AG09319 (cell line): ENCODE results near the gene EMX1.
A peak's percentile ranks its signal among the peaks of the same experiment; 100 is the strongest.

ENCODE experiments used
- DNase-seq: peaks from one replicate; pipeline ENCODE4 v3.0.0-alpha.2; 2010; ENCODE audit warnings: low read depth; ENCODE audit errors: extremely low read depth
- TF ChIP-seq, protein P1 (sequence below): IDR thresholded peaks from 2 replicates; pipeline ENCODE4 v1.5.1; 2011; ENCODE audit warnings: low read depth, mild to moderate bottlenecking, inconsistent platforms, low read length, moderate library complexity

Gene EMX1

DNA sequence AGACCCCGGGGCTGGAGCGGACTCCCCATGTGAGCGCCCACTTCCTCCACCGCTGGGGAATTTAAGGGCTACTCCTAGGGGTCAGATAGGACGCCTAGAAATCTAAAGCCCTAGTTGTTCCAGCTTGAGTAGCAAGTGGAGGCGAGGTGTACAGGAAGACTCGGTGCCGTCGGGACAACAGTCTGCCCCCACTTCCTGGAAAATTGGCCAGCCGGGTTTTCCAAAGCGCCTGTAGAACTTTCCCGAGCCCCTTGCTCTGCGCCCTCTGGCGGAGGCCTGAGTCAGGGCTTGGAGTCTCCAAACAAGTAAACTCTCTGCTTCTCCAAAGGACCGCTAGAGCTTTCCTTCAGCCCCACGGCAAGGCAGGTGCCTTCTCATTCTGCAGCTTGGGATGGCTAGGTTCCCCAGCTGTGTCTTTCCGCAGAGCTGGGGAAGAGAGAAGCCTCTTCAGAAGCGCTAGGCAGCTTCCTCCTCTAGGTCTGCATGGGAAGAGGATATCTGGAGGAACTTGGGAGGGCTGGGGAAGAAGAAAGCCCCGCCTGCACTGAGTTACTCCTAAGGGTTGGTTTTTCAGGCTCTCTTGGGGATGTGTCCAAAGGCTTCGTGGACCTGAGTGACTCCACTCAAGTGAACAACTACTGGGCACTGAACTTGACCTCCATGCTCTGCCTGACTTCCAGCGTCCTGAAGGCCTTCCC is 29.4 kb upstream of the EMX1 start:
- TF ChIP-seq, protein P1, sequence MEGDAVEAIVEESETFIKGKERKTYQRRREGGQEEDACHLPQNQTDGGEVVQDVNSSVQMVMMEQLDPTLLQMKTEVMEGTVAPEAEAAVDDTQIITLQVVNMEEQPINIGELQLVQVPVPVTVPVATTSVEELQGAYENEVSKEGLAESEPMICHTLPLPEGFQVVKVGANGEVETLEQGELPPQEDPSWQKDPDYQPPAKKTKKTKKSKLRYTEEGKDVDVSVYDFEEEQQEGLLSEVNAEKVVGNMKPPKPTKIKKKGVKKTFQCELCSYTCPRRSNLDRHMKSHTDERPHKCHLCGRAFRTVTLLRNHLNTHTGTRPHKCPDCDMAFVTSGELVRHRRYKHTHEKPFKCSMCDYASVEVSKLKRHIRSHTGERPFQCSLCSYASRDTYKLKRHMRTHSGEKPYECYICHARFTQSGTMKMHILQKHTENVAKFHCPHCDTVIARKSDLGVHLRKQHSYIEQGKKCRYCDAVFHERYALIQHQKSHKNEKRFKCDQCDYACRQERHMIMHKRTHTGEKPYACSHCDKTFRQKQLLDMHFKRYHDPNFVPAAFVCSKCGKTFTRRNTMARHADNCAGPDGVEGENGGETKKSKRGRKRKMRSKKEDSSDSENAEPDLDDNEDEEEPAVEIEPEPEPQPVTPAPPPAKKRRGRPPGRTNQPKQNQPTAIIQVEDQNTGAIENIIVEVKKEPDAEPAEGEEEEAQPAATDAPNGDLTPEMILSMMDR, result peak; percentile 100
- peak; percentile 64 for DNase-seq

DNA sequence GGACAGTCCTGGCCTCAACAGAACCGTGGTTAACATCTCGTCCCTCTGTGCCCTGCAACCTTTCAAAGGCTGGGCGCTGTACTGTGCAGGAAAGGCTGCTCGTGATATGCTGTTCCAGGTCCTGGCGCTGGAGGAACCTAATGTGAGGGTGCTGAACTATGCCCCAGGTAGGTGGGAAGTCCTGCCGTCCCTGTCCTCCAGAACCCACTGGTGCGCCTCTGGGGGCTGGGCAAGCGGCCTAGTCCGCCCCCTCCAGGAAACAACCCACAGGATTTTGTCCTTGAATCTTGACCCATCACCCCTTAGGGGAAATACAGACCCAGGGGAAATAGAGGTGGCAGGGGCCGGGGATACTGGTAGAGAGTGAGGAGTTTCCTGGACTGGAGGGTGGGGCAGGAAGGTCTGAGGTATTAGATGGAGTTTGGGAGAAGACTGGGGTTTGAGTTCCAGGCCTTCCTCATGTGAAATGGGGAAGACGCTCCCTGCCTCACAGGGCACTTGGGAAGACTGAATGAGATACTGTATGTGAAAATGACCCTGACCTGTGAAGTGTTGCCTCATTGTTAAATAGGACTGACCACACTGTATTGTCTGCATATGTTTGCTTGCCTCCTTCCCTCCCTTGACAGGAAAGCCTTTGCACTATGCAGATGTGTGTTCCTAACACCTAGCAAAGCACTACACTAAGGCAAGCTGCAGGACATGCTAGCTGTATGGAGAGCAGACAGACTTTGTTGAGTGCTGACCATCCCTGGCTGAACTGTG is 28.7 kb upstream of the EMX1 start:
- TF ChIP-seq, protein P1, result no peak; the same call in 1 of the 2 replicates
- no peak for DNase-seq

DNA sequence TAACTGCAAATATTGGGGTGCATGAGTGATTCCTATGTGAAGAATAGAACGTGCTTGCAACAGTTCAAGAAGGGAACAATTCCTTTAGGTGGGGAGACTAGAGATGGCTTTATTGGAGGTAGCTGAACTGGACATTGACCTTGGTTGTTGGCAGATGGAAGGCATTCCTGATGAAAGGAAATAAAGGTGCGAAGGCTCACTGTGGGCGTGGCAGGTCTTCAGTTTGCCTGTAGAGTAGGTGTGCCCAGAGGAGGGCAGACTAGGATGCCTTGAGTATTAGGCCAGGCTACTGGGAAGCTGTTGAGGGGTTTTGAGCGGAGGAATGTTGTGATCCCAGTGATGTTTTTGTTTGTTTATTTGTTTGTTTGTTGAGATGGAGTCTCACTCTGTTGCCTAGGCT is 27.3 kb upstream of the EMX1 start:
- TF ChIP-seq, protein P1, result no peak
- no peak for DNase-seq

DNA sequence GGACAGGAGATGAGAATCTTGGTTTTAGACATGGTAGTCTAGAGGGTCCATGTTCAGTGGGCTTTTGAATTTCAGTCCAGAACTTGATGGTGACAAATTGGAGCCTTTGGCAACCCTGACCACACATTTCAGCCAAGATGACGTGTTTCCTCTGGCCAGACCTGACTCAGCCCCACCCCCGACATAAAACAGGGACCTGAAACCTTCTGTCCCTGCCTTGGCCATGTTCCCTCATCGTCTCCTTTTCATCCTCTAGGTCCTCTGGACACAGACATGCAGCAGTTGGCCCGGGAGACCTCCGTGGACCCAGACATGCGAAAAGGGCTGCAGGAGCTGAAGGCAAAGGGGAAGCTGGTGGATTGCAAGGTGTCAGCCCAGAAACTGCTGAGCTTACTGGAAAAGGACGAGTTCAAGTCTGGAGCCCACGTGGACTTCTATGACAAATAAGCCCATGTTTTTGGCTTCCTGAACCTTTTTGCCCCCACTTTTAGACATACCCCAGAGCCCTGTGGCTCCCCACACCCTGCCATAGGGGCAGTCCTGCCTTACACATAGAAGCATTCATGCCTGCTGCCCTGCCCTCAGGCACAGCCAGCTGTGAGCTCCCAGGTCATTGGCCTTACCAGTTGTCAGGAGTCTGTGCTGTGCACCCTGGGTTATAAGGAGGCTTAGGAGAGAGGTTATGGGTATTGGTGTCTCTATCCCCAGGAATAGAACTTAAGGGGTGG is 26.1 kb upstream of the EMX1 start:
- DNase-seq, result no peak
- TF ChIP-seq, protein P1, result no peak

DNA sequence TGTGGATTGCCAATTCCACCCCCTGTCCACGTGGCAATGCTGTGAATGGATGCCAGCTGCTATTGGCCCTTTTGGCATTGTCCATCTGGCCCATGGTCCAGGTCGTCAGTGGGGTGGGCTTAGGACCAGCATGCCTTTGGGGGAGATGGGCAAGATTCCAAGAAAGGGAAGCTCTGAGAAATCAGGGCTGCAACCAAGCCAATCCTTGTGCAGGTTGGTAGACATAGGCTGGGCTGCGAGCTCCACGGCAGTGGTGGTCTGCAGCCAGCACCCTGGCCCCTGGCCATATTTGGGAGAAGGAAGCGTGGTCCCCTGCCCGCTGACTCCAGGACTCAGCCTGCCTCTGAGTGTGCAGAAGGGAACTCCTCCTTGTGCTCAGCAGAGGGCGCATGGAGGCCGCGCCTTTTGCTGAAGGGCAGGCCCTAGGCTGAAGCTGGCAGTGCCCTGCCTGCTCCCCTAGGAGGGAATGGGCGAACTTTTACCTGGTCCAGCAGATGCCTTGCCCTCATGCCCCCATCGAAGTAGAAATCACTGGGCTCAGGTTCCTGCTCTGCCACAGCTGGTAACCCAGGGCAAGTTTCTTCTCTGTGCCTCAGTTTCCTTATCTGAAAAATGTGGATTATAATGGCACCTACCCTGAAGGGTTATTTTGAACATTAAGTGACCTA is 24.7 kb upstream of the EMX1 start:
- TF ChIP-seq, protein P1, result peak; percentile 91
- peak; percentile 52 for DNase-seq

DNA sequence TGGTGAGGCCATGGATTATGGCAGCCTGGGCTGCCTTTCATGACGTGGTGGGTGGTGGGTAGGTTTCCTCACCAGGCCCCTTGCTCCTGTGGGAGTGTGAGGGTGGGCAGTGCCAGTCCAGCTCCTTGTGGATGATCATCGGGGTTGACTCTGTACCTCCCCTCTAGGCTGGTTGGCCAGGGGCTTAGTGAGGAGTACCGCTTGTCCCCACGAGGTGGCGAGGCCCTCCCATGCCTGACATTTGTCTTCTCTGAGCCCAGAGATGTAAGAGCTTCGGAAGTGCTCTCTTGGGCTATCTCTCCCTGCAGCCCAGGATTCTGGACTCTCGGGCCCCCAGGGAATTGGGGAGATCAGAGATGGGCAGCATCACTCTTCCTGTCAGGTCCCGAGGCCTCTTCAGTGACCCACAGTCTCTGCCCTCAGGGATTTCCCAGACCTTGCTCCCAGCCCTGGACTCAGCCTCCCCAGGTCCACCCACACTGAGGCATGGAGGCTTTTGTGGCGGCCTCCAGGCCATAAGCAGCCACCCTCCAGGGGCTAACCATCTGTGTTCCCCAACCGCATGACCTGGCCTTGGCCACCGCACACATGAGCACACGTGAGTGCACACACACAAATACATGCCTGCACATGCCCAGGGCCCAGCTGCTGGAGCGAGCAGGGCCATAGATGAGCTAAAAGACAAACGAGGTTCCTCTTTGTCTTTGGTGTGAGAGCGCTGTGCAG is 23.6 kb upstream of the EMX1 start:
- DNase-seq, result peak; percentile 29
- TF ChIP-seq, protein P1, result peak; percentile 74
